GM12878 (cell line): ENCODE results near the gene M1AP. TPM values are rescaled to one million over a fixed set of nuclear protein-coding genes. Genes with fewer than 3 reads are reported as not detected.

Source experiments
- ATAC-seq: fragments of 200-7000 bp; cut with Tn5 transposase; 3 replicates; pipeline ENCODE4 v1.9.1; 2020; ENCODE audit warnings: mild to moderate bottlenecking, moderate library complexity
- BruUV-seq: library from RNA; stranded (reverse); fragments of 400-500 nt; replicated peaks from 2 replicates; lab custom pipeline; 2021; lab: Mats Ljungman, UMichigan
- CTCF ChIA-PET: fragments of 300-600 bp; sonication (Branson Sonifier 250); formaldehyde crosslinking; extraction: SDS; loops from one replicate; lab custom pipeline; 2021; ENCODE audit warnings: inconsistent platforms; lab: Yijun Ruan, JAX
- POLR2A ChIA-PET: fragments of 350-600 bp; formaldehyde crosslinking; extraction: SDS; loops from one replicate; lab custom pipeline; 2021; ENCODE audit warnings: inconsistent platforms; lab: Charles Lee
- RAD21 ChIA-PET: fragments of 300-600 bp; sonication (Branson Sonifier 250); formaldehyde crosslinking; loops from one replicate; lab custom pipeline; 2023; ENCODE audit warnings: antibody characterized with exemption; ENCODE audit not compliant: unreplicated experiment; lab: Charles Lee
- SMC1A ChIA-PET: fragments of 300-600 bp; sonication (Branson Sonifier 250); formaldehyde crosslinking; loops from one replicate; lab custom pipeline; 2023; ENCODE audit not compliant: unreplicated experiment, uncharacterized antibody; lab: Charles Lee
- DNase-seq: peaks from one replicate; pipeline ENCODE4 v3.0.0-alpha.2; 2011; ENCODE audit warnings: low read depth, low spot score
- FAIRE-seq: peaks from 3 replicates; lab custom pipeline; 2011; peaks lifted over from hg19 to GRCh38; lab: Jason Lieb, UNC
- H2AFZ ChIP-seq: 2 replicates; pipeline ENCODE4 v1.6.0; 2011; ENCODE audit warnings: low read depth, low read length, control low read depth; ENCODE audit not compliant: control insufficient read depth
- H3K27ac ChIP-seq: 2 replicates; pipeline ENCODE4 v1.5.1; 2011; ENCODE audit warnings: control low read depth; ENCODE audit not compliant: control insufficient read depth, insufficient read depth
- H3K27me3 ChIP-seq, 2 experiments: replicated peaks in 1 of 2; 2 replicates each; pipeline versions ENCODE4 v1.6.0 to v1.6.1; 2011; ENCODE audit warnings: low read length in 1 of 2; ENCODE audit not compliant: control insufficient read depth in 2 of 2, insufficient read depth in 2 of 2
- H3K36me3 ChIP-seq, 2 experiments: 2 replicates each; pipeline ENCODE4 v1.5.1; 2011; ENCODE audit warnings: low read length in 1 of 2; ENCODE audit not compliant: control insufficient read depth in 2 of 2, insufficient read depth in 2 of 2
- H3K4me1 ChIP-seq: 2 replicates; pipeline ENCODE4 v1.6.1; 2011; ENCODE audit warnings: mild to moderate bottlenecking, low read length, moderate library complexity, mixed read lengths; ENCODE audit not compliant: control insufficient read depth, insufficient read depth
- H3K4me2 ChIP-seq: 2 replicates; pipeline ENCODE4 v1.6.0; 2011; ENCODE audit warnings: control low read depth; ENCODE audit not compliant: control insufficient read depth, insufficient read depth
- H3K4me3 ChIP-seq: fragments of 200-600 bp; sonication (generic); 2 replicates; pipeline ENCODE4 v1.5.1; 2016
- H3K79me2 ChIP-seq: 2 replicates; pipeline ENCODE4 v1.6.0; 2011; ENCODE audit warnings: low read length; ENCODE audit not compliant: control insufficient read depth, insufficient read depth
- H3K9ac ChIP-seq: 2 replicates; pipeline ENCODE4 v1.8.0; 2011; ENCODE audit warnings: low read length, control low read depth, mixed read lengths; ENCODE audit not compliant: control insufficient read depth, insufficient read depth
- H3K9me3 ChIP-seq: replicated peaks from 3 replicates; pipeline ENCODE4 v1.5.1; 2011; ENCODE audit warnings: mild to moderate bottlenecking, low read length; ENCODE audit not compliant: control insufficient read depth, insufficient read depth
- H4K20me1 ChIP-seq: 2 replicates; pipeline ENCODE4 v1.6.0; 2011; ENCODE audit not compliant: control insufficient read depth, insufficient read depth
- CEBPB ChIP-seq, 2 experiments: fragments of 150-350 bp in 1 of 2; IDR thresholded peaks; 2 replicates each; pipeline ENCODE4 v1.6.1; 2012 to 2014; ENCODE audit warnings: low read depth in 2 of 2, low read length in 2 of 2, borderline replicate concordance in 1 of 2, inconsistent platforms in 1 of 2
- CHD4 ChIP-seq: fragments of 200-600 bp; sonication (generic); IDR thresholded peaks from 2 replicates; pipeline ENCODE4 v1.6.1; 2016; ENCODE audit warnings: mild to moderate bottlenecking
- EZH2 ChIP-seq: IDR thresholded peaks from 2 replicates; pipeline ENCODE4 v1.6.1; 2012; ENCODE audit warnings: low read depth, mild to moderate bottlenecking, control low read depth, inconsistent platforms, low read length, borderline replicate concordance; ENCODE audit not compliant: control insufficient read depth
- MEF2B ChIP-seq: fragments of 450-650 bp; IDR thresholded peaks from 2 replicates; pipeline ENCODE4 v1.6.1; 2018; ENCODE audit warnings: mild to moderate bottlenecking, moderate library complexity; ENCODE audit not compliant: partially characterized antibody, poor library complexity, severe bottlenecking
- NFIC ChIP-seq: IDR thresholded peaks from 2 replicates; pipeline ENCODE4 v1.6.1; 2012; ENCODE audit warnings: low read depth, mild to moderate bottlenecking, inconsistent platforms, low read length, moderate library complexity
- SMAD1 ChIP-seq: fragments of 450-650 bp; IDR thresholded peaks from 2 replicates; pipeline ENCODE4 v1.6.1; 2018; ENCODE audit warnings: mild to moderate bottlenecking, low read depth; ENCODE audit not compliant: partially characterized antibody
- WGBS: methylation state at CpG from one replicate; pipeline ENCODE4 v1.1.6; 2016; ENCODE audit warnings: low lambda C conversion rate; ENCODE audit not compliant: insufficient replicate concordance, insufficient coverage; ENCODE audit errors: missing lambda C conversion rate; 5-methylcytosine and 5-hydroxymethylcytosine counted together
- in situ Hi-C: fragments of 300-500 bp; cut with MboI; formaldehyde crosslinking; loops from 9 replicates; pipeline ENCODE4 v1.14.3; 2018; ENCODE audit warnings: mixed read lengths
- intact Hi-C: fragments of 100-400 bp; cut with micrococcal nuclease; formaldehyde crosslinking; loops from one replicate; pipeline ENCODE4 v1.14.2; 2022; ENCODE audit not compliant: unreplicated experiment
- polyA plus RNA-seq, 11 experiments: library from polyadenylated mRNA; depleted of rRNA in 4 of 11; unstranded in 6 of 11; stranded (reverse) in 5 of 11; fragments of >200 nt; fragmentation: Nextera tagmentation in 4 of 11; fragmentation: Illumina TruSeq in 1 of 11; extraction: Ambion mirVana in 4 of 11; extraction: Trizol in 1 of 11; gene quantifications; 1 replicate in 1 of 11; 2 replicates in 10 of 11; pipeline versions ENCODE4 v1.2.1 to v1.2.3, GENCODE V29; 2011 to 2016; ENCODE audit warnings: inconsistent platforms in 2 of 11, missing spikeins in 2 of 11, low read depth in 1 of 11
- total RNA-seq, 4 experiments: library from RNA; depleted of rRNA in 3 of 4; stranded (reverse); fragments of >200 nt in 3 of 4; fragmentation: Illumina TruSeq in 1 of 4; extraction: Trizol in 1 of 4; gene quantifications; 2 replicates each; pipeline versions ENCODE4 v1.2.1 to v1.2.3, GENCODE V29; 2013 to 2021

Gene M1AP
- total and polyA plus RNA-seq, 10 of the 15 experiments (the other 5 are each of a cell fraction or from before 2014, with no cell fraction given), result 0.04 to 0.32 (median 0.16) TPM; not detected in 4

- Histone ChIP-seq H3K4me2 (no peak overlapping the region), H3K27me3 (no peaks in the 10 kb centered on the region; a peak in 3 of 4 replicates), H3K4me3 (no peak overlapping the region), H3K27ac (no peak overlapping the region), H3K9ac (no peak overlapping the region), H3K79me2 (no peaks in the 10 kb centered on the region), H4K20me1 (no peaks in the 10 kb centered on the region), H3K36me3 (no peaks in the 10 kb centered on the region)
- 0% methylated on average over 3 of the region's 3 CpGs for WGBS
- ChIA-PET RAD21 (interaction anchor here (1.0 to 1.1 kb wide), 2 partner anchors 11 to 19 kb away, joined by 3 read pairs; no protein-coding TSS in a partner anchor), POLR2A (interaction anchor here (0.6 kb wide), 1 partner anchor 132 kb away, joined by 6 read pairs; no protein-coding TSS in a partner anchor), CTCF (interaction anchor here (7.6 kb wide), 1 partner anchor 11 kb away, joined by 74 read pairs; no protein-coding TSS in a partner anchor)
- in situ Hi-C loops (loop anchor here (10.0 kb wide), 1 partner anchor 355 kb away; no protein-coding TSS in a partner anchor), intact Hi-C loops (no loop called here)
- no peak for DNase-seq
- BruUV-seq, result no TSS peak
- peak; percentile 48 for ATAC-seq
- FAIRE-seq, result no peak
- TF ChIP-seq SMAD1 (no peak), CEBPB (IDR thresholded peaks at IDR 0.05; ENCODE audit: borderline replicate concordance in 1 of 2, low read depth in 2 of 2, low read length in 2 of 2) (no peak), MEF2B (no peak), EZH2 (no peak), NFIC (no peak), CHD4 (no peak)
- TF ChIP-seq, all 136 proteins: peak for 0
- Histone ChIP-seq H3K4me1 (no peaks in the 10 kb centered on the region), H3K9me3 (no peaks in the 10 kb centered on the region), H2AFZ (no peak overlapping the region)
- SMC1A ChIA-PET, result interaction anchor here (6.7 kb wide), 1 partner anchor 10 kb away, joined by 44 read pairs; no protein-coding TSS in a partner anchor
Observed at GRCh38 chr2:74599676-74600075, 48.5 kb downstream of the M1AP start.
